ENCODE measurements around the gene EML4.
A peak's percentile ranks its signal among the peaks of the same experiment; 100 is the strongest.

The EML4 gene

GRCh38 chr2:42332575-42332974 lies 163.4 kb downstream of the EML4 start:
- TF ChIP-seq GATA2 (IDR thresholded peaks at IDR 0.05; ENCODE audit: low read depth, low read length) (no peak), GATA3 (IDR thresholded peaks at IDR 0.05; ENCODE audit: low read depth, low read length) (no peak)

GRCh38 chr2:42333579-42333978 lies 164.4 kb downstream of the EML4 start:
- TF ChIP-seq GATA3 (IDR thresholded peaks at IDR 0.05; ENCODE audit: low read depth, low read length) (no peak), GATA2 (IDR thresholded peaks at IDR 0.05; ENCODE audit: low read depth, low read length) (no peak)

GRCh38 chr2:42334220-42334619 lies 165.1 kb downstream of the EML4 start:
- TF ChIP-seq GATA3 (IDR thresholded peaks at IDR 0.05; ENCODE audit: low read depth, low read length) (no peak), GATA2 (IDR thresholded peaks at IDR 0.05; ENCODE audit: low read depth, low read length) (no peak)

DNA sequence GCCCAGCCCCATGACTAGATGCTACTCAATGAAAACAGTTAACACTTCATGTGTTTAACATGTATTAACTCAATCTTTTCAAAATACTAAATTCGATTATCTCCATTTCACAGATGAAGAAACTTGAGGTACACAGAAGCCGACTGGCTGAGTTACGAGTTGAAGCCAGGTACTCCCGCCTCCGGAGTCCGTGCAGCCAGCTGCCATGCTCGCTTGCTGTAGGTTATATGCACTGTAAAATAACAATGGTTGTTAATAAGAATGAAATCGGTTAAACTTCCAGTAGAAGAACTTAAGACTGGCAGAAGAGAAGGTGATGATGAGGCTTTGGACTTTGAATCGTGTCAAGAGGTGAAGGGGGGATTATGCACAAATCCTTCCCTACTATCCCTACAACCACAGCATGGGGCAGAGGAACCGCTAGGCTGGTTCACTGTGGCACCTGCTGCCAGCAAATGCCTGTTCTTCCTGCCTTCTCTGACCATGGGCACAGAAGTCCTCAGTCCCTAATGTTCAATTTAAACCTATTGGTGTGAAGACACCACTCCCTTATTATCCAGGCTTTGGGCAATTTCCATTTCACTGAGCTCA lies 166.5 kb downstream of the EML4 start:
- TF ChIP-seq GATA3 (IDR thresholded peaks at IDR 0.05; ENCODE audit: low read depth, low read length) (no peak), GATA2 (IDR thresholded peaks at IDR 0.05; ENCODE audit: low read depth, low read length) (no peak)

GRCh38 chr2:42336361-42336965 lies 167.3 kb downstream of the EML4 start:
- TF ChIP-seq GATA2 (IDR thresholded peaks at IDR 0.05; ENCODE audit: low read depth, low read length) (no peak), GATA3 (IDR thresholded peaks at IDR 0.05; ENCODE audit: low read depth, low read length) (no peak)

GRCh38 chr2:42337356-42337820 lies 168.2 kb downstream of the EML4 start:
- TF ChIP-seq GATA3 (IDR thresholded peaks at IDR 0.05; ENCODE audit: low read depth, low read length) (no peak), GATA2 (IDR thresholded peaks at IDR 0.05; ENCODE audit: low read depth, low read length) (no peak)

DNA sequence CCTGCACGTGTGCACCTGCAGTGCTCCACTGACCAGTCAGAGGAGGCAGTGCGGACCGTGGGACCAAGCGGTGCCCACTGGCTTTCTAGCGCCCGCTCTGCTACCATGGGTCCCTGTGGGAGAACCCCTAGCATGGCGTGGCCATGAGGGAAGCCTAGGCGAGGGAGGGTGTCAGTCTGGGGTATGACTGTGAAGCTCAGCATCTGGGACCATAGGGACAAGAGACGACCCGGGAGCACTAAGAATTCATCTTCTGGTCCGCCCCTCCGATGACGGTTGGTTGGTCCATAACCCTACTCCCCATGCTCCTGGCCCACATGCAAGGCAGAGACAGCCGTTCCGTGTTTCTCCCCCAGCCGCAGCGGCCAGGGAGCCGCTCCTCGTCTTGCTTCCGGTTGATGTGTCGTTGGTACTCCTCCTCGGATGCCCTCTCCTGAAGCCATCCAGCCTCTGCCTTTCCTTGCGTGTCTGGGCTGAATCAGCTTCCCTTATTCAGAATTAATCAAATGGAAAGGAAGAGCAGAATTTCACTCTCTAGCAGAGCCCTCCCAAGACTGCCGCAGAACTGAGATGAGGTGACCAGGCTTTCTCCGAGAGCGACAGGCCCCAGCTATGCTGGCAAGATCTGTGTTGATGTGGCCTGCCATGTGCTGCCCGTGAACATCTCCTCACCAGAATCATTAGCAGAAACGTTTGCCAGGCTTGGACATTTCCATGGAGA lies 168.9 kb downstream of the EML4 start:
- no peak for TF ChIP-seq GATA2 (IDR thresholded peaks at IDR 0.05; ENCODE audit: low read depth, low read length)
- no peak for TF ChIP-seq GATA3 (IDR thresholded peaks at IDR 0.05; ENCODE audit: low read depth, low read length)

- no peak for TF ChIP-seq GATA3 (IDR thresholded peaks at IDR 0.05; ENCODE audit: low read depth, low read length)
- no peak for TF ChIP-seq GATA2 (IDR thresholded peaks at IDR 0.05; ENCODE audit: low read depth, low read length)
Observed at GRCh38 chr2:42338567-42339190, 169.5 kb downstream of the EML4 start.

DNA sequence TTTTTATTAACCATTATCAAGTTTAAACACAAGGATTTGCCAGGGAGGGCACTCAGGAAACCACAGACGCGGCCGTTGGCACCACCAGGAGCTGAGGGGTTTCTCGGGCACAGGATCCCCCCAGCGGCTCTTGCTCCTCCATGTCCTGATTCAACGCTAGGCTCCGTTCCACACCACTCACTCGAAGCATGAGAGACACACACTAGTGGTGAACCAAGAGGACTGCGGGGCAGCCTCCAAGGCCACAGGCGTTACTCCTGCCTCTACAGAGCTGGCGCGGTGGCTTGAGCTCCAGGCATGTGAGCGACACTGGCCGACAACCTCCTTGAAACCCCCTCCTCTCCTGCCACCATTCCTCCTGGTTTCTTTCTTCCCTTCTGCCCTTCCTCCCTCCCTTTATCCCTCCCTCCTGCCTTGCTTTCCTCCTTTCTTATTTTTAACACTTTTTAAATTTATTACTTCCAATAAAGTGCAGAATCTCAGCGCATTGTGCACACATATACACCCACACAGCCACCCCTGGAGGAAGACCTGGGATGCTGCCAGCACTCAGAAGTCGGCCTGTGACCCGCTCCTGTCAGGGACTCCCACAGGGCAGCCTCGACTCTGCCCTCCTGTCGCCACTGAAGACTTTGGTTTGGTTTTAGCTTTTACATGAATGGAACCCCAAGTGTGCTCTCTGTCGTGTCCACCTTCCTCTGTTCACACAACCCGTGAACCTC lies 170.2 kb downstream of the EML4 start:
- no peak for TF ChIP-seq GATA2 (IDR thresholded peaks at IDR 0.05; ENCODE audit: low read depth, low read length)
- TF ChIP-seq GATA3 (IDR thresholded peaks at IDR 0.05; ENCODE audit: low read depth, low read length): no peak

GRCh38 chr2:42340045-42340937 lies 171.1 kb downstream of the EML4 start:
- TF ChIP-seq GATA2 (IDR thresholded peaks at IDR 0.05; ENCODE audit: low read depth, low read length) (no peak), GATA3 (IDR thresholded peaks at IDR 0.05; ENCODE audit: low read depth, low read length) (no peak)

- TF ChIP-seq GATA3 (IDR thresholded peaks at IDR 0.05; ENCODE audit: low read depth, low read length) (no peak), GATA2 (IDR thresholded peaks at IDR 0.05; ENCODE audit: low read depth, low read length) (no peak)
Observed at GRCh38 chr2:42340938-42341636, 171.9 kb downstream of the EML4 start.

- TF ChIP-seq GATA3 (IDR thresholded peaks at IDR 0.05; ENCODE audit: low read depth, low read length): no peak
- TF ChIP-seq GATA2 (IDR thresholded peaks at IDR 0.05; ENCODE audit: low read depth, low read length): 0 out of 2 replicates have a peak, but pooled peaks have one; percentile 21
Observed at GRCh38 chr2:42342061-42342794, 173.1 kb downstream of the EML4 start.

Data from SH-SY5Y (cell line).